Measurements from ENCODE around the gene ZNF560.

The ZNF560 gene

GRCh38 chr19:9427941-9428340, 70.5 kb downstream of the ZNF560 start:
- no peak overlapping the region for H3K4me2 ChIP-seq (ENCODE audit: low read length)
- H3K79me2 ChIP-seq = peaks cover 18% of the 10 kb centered on the region
- no peak overlapping the region for H3K27ac ChIP-seq
- no peaks in the 10 kb centered on the region for H3K4me1 ChIP-seq
- H3K27me3 ChIP-seq (ENCODE audit: control insufficient read depth, insufficient read depth, low read length) = no peaks in the 10 kb centered on the region
- H3K36me3 ChIP-seq (ENCODE audit: control insufficient read depth, insufficient read depth, low read length) = no peaks in the 10 kb centered on the region
- H3K9me3 ChIP-seq (ENCODE audit: control insufficient read depth, low read length) = no peaks in the 10 kb centered on the region
- TF ChIP-seq CTCF (IDR thresholded peaks at IDR 0.05) = no peak
- no peak overlapping the region for H3K9ac ChIP-seq
- H3K4me3 ChIP-seq (ENCODE audit: low read depth, low read length) = no peak overlapping the region
- H2AFZ ChIP-seq = no peak overlapping the region
